Smooth muscle cell (in vitro differentiated cells): ENCODE data around the gene HSD17B12. TPM values are rescaled to one million over a fixed set of nuclear protein-coding genes. Genes with fewer than 3 reads are reported as not detected.

Experiments used
- DNase-seq: peaks from one replicate; lab custom pipeline; 2025; ENCODE audit not compliant: unreplicated experiment; lab: John Stamatoyannopoulos, UW
- H2AFZ ChIP-seq: fragments of 200-600 bp; sonication (generic); 2 replicates; pipeline ENCODE4 v1.6.0; 2016; ENCODE audit warnings: antibody characterized with exemption, low read depth, mild to moderate bottlenecking
- H3F3A ChIP-seq: fragments of 200-600 bp; sonication (generic); 2 replicates; pipeline ENCODE4 v1.6.0; 2017; ENCODE audit warnings: antibody characterized with exemption, low read depth
- H3K27ac ChIP-seq: fragments of 200-600 bp; sonication (generic); 2 replicates; pipeline ENCODE4 v1.5.1; 2016; ENCODE audit warnings: low read depth, mild to moderate bottlenecking
- H3K27me3 ChIP-seq: fragments of 200-600 bp; sonication (generic); 2 replicates; pipeline ENCODE4 v1.6.1; 2016; ENCODE audit warnings: low read depth, mild to moderate bottlenecking
- H3K36me3 ChIP-seq: fragments of 200-600 bp; sonication (generic); 2 replicates; pipeline ENCODE4 v1.5.1; 2016; ENCODE audit warnings: low read depth
- H3K4me1 ChIP-seq: fragments of 200-600 bp; sonication (generic); 2 replicates; pipeline ENCODE4 v1.5.1; 2016; ENCODE audit warnings: low read depth
- H3K4me2 ChIP-seq: fragments of 200-600 bp; sonication (generic); 2 replicates; pipeline ENCODE4 v1.6.0; 2016; ENCODE audit warnings: mild to moderate bottlenecking
- H3K4me3 ChIP-seq: fragments of 200-600 bp; sonication (generic); 2 replicates; pipeline ENCODE4 v1.5.1; 2016; ENCODE audit warnings: mild to moderate bottlenecking
- H3K79me2 ChIP-seq: fragments of 200-600 bp; sonication (generic); 2 replicates; pipeline ENCODE4 v1.6.0; 2016; ENCODE audit warnings: low read depth, mild to moderate bottlenecking
- H3K9ac ChIP-seq: fragments of 200-600 bp; sonication (generic); 2 replicates; pipeline ENCODE4 v1.6.0; 2016; ENCODE audit warnings: low read depth
- H3K9me3 ChIP-seq: fragments of 200-600 bp; sonication (generic); replicated peaks from 2 replicates; pipeline ENCODE4 v1.5.1; 2016; ENCODE audit warnings: low read depth
- H4K20me1 ChIP-seq: fragments of 200-600 bp; sonication (generic); 2 replicates; pipeline ENCODE4 v1.6.0; 2016; ENCODE audit warnings: low read depth
- CTCF ChIP-seq: fragments of 200-600 bp; sonication (generic); IDR thresholded peaks from 2 replicates; pipeline ENCODE4 v1.5.1; 2017; ENCODE audit warnings: borderline replicate concordance, mild to moderate bottlenecking, antibody characterized with exemption; ENCODE audit not compliant: insufficient read depth, poor library complexity, severe bottlenecking
- WGBS: methylation state at CpG from one replicate; pipeline ENCODE4 v1.1.7; 2016; ENCODE audit warnings: low lambda C conversion rate; 5-methylcytosine and 5-hydroxymethylcytosine counted together
- polyA plus RNA-seq: library from polyadenylated mRNA; unstranded; fragments of >200 nt; fragmentation: Nextera tagmentation; extraction: Ambion mirVana; gene quantifications from 2 replicates; pipeline ENCODE4 v1.2.1, GENCODE V29; 2016
- total RNA-seq: library from RNA; depleted of rRNA; stranded (reverse); fragments of >200 nt; gene quantifications from 2 replicates; pipeline ENCODE4 v1.2.3, GENCODE V29; 2014

HSD17B12 gene
- total and polyA plus RNA-seq, 2 experiments from 2014 or later: 74.8 to 111 TPM

DNA sequence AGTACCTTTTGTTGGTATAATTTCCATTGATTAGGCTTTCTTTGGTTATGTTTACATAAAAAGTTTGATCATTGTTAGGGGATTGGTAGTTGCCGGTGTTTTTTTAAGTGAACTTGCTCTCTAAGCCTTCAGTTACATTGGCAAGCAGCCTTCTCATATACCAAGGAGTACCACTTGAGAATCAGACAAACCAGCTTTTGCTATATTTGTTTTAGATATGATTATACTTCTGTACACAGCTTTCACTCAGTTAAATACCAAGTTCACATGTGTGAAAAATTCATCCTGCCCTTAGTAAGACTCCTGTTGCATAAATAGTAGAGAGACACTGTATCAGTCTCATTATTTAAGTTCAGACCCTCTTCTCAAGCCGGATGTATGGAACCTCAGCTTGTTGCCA, 222.5 kb downstream of the HSD17B12 start:
- no peaks in the 10 kb centered on the region for H3K4me1 ChIP-seq
- H3K9ac ChIP-seq: no peak overlapping the region
- H3F3A ChIP-seq: no peaks in the 10 kb centered on the region
- DNase-seq: no peak
- no peaks in the 10 kb centered on the region for H3K79me2 ChIP-seq
- H3K4me2 ChIP-seq: no peak overlapping the region
- H3K9me3 ChIP-seq: no peaks in the 10 kb centered on the region
- H4K20me1 ChIP-seq: peaks cover 7% of the 10 kb centered on the region
- no peak overlapping the region for H2AFZ ChIP-seq
- H3K4me3 ChIP-seq: no peak overlapping the region
- TF ChIP-seq CTCF: no peak
- no peak overlapping the region for H3K27ac ChIP-seq
- H3K27me3 ChIP-seq: no peaks in the 10 kb centered on the region
- 94% methylated on average over 2 of the region's 2 CpGs for WGBS
- peaks cover 16% of the 10 kb centered on the region for H3K36me3 ChIP-seq

DNA sequence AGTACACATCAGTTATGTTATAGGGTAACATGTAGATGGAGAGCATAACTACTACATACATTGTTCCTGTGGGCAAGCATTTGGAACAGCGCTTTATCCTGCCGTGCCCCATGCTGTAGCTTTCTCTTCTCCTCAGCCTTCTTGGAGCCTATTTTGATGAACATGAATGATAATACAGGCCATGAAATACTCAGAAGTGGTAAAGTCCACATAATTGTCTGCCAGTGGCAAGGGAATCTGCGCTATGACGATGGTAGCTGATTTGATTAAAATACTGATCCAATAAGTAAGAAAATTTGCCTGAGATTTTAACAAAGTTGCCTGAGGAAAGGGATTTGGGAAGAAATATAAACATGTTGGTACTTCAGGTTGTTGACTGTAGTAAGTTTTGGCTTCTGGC, 223.4 kb downstream of the HSD17B12 start:
- TF ChIP-seq CTCF: no peak
- H3K4me1 ChIP-seq: no peaks in the 10 kb centered on the region
- H4K20me1 ChIP-seq: peaks cover 7% of the 10 kb centered on the region
- no peak overlapping the region for H3K27ac ChIP-seq
- no peak overlapping the region for H3K9ac ChIP-seq
- H3K27me3 ChIP-seq: no peaks in the 10 kb centered on the region
- peaks cover 16% of the 10 kb centered on the region for H3K36me3 ChIP-seq
- no peak for DNase-seq
- H2AFZ ChIP-seq: no peak overlapping the region
- H3K79me2 ChIP-seq: no peaks in the 10 kb centered on the region
- no peaks in the 10 kb centered on the region for H3F3A ChIP-seq
- H3K4me2 ChIP-seq: no peak overlapping the region
- H3K9me3 ChIP-seq: no peaks in the 10 kb centered on the region
- WGBS: 97% methylated on average over 4 of the region's 4 CpGs
- H3K4me3 ChIP-seq: no peak overlapping the region

- H4K20me1 ChIP-seq: peaks cover 7% of the 10 kb centered on the region
- no peaks in the 10 kb centered on the region for H3K4me1 ChIP-seq
- WGBS: 82% methylated on average over 10 of the region's 10 CpGs
- no peak overlapping the region for H3K4me2 ChIP-seq
- TF ChIP-seq CTCF: no peak
- no peak overlapping the region for H3K9ac ChIP-seq
- no peaks in the 10 kb centered on the region for H3F3A ChIP-seq
- DNase-seq: no peak
- no peaks in the 10 kb centered on the region for H3K27me3 ChIP-seq
- H2AFZ ChIP-seq: no peak overlapping the region
- H3K4me3 ChIP-seq: no peak overlapping the region
- H3K27ac ChIP-seq: no peak overlapping the region
- no peaks in the 10 kb centered on the region for H3K79me2 ChIP-seq
- H3K36me3 ChIP-seq: peaks cover 16% of the 10 kb centered on the region
- H3K9me3 ChIP-seq: no peaks in the 10 kb centered on the region
Measured at GRCh38 chr11:43904742-43905535, 224.4 kb downstream of the HSD17B12 start.

- Histone ChIP-seq H4K20me1 (peaks cover 7% of the 10 kb centered on the region), H3K4me1 (no peaks in the 10 kb centered on the region), H3K27me3 (no peaks in the 10 kb centered on the region), H3F3A (no peaks in the 10 kb centered on the region), H3K4me2 (no peak overlapping the region), H3K79me2 (no peaks in the 10 kb centered on the region), H3K9me3 (no peaks in the 10 kb centered on the region), H3K27ac (no peak overlapping the region), H3K4me3 (no peak overlapping the region), H3K9ac (no peak overlapping the region), H2AFZ (no peak overlapping the region), H3K36me3 (peaks cover 16% of the 10 kb centered on the region)
- no peak for DNase-seq
- TF ChIP-seq CTCF: no peak
- WGBS: 96% methylated on average over 2 of the region's 2 CpGs
Measured at GRCh38 chr11:43905813-43906241, 225.3 kb downstream of the HSD17B12 start.
